ENCODE data around the gene TAS2R5.
"Not testable (repeated sequence)": the region's sequence is repeated elsewhere in the genome, so short reads cannot be mapped to it uniquely, and the experiment has no call there.

Gene TAS2R5

GRCh38 chr7:141789917-141790316 lies at the start of gene TAS2R5:
Gene TAS2R5 (plus strand): TSS chr7:141790217. CDS start chr7:141790362, 145 bp downstream.
- DNase-seq, result no peak

GRCh38 chr7:141742229-141742628 lies 47.8 kb upstream of the TAS2R5 start:
- no peak for DNase-seq

- DNase-seq, result no peak
Measured at GRCh38 chr7:141744131-141744530, 45.9 kb upstream of the TAS2R5 start.

GRCh38 chr7:141748396-141748795 lies 41.6 kb upstream of the TAS2R5 start:
- no peak for DNase-seq

- not testable (repeated sequence) for DNase-seq
Measured at GRCh38 chr7:141751904-141752303, 38.1 kb upstream of the TAS2R5 start.

GRCh38 chr7:141752634-141753033 lies 37.4 kb upstream of the TAS2R5 start:
- no peak for DNase-seq

GRCh38 chr7:141754939-141755338 lies 35.1 kb upstream of the TAS2R5 start:
- DNase-seq, result no peak

- no peak for DNase-seq
Measured at GRCh38 chr7:141763797-141764196, 26.2 kb upstream of the TAS2R5 start, which contains the start of gene TAS2R3. Gene TAS2R3 (plus strand): TSS chr7:141764097. CDS start chr7:141764159, 62 bp downstream.

- DNase-seq, result not testable (repeated sequence)
Measured at GRCh38 chr7:141770083-141770583, 19.9 kb upstream of the TAS2R5 start.

GRCh38 chr7:141776374-141776773 lies 13.6 kb upstream of the TAS2R5 start, which contains the start of gene TAS2R4:
Gene TAS2R4 (plus strand): TSS chr7:141776674. CDS start chr7:141778489, 1,815 bp downstream.
- no peak for DNase-seq

- DNase-seq, result no peak
Measured at GRCh38 chr7:141785706-141786552, 4.1 kb upstream of the TAS2R5 start.

- no peak for DNase-seq
Measured at GRCh38 chr7:141788296-141788695, 1.7 kb upstream of the TAS2R5 start.

GRCh38 chr7:141792526-141792925 lies 2.5 kb downstream of the TAS2R5 start:
- no peak for DNase-seq

GRCh38 chr7:141820067-141820466 lies 30.1 kb downstream of the TAS2R5 start:
- no peak for DNase-seq

- DNase-seq, result not testable (repeated sequence)
Measured at GRCh38 chr7:141822432-141822831, 32.4 kb downstream of the TAS2R5 start.

- DNase-seq, result no peak
Measured at GRCh38 chr7:141837683-141838082, 47.7 kb downstream of the TAS2R5 start.

- DNase-seq, result no peak
Measured at GRCh38 chr7:141838581-141838980, 48.6 kb downstream of the TAS2R5 start.

- no peak for DNase-seq
Measured at GRCh38 chr7:141839256-141839655, 49.2 kb downstream of the TAS2R5 start.

GRCh38 chr7:141840708-141841107 lies 50.7 kb downstream of the TAS2R5 start:
- DNase-seq, result no peak

Data from activated CD8-positive, alpha-beta memory T cell treated with anti-CD3 and anti-CD28 coated beads, Interleukin-2, amount 50 U/mL, for 4 hours (primary cell).